Keratinocyte (primary cell): Measurements from ENCODE around the gene ZFYVE1.

ENCODE experiments used
- CTCF ChIP-seq, 3 experiments: IDR thresholded peaks in 1 of 3; conservative IDR thresholded peaks in 1 of 3; optimal IDR thresholded peaks in 1 of 3; 2 replicates in 2 of 3; 3 replicates in 1 of 3; pipeline versions ENCODE3 to v1.5.1; 2011; ENCODE audit warnings: low read length in 3 of 3, mild to moderate bottlenecking in 3 of 3, moderate library complexity in 2 of 3, control low read depth in 1 of 3, inconsistent platforms in 1 of 3; ENCODE audit not compliant: insufficient read depth in 2 of 3; ENCODE audit errors: extremely low read depth in 1 of 3
- EZH2 ChIP-seq: IDR thresholded peaks from one replicate; pipeline ENCODE4 v1.6.1; 2012; ENCODE audit warnings: inconsistent platforms, mild to moderate bottlenecking, low read length, moderate library complexity

- no peak for TF ChIP-seq CTCF (optimal IDR thresholded peaks at IDR 0.05 in 1 of 3, IDR thresholded peaks at IDR 0.05 in 1 of 3, conservative IDR thresholded peaks at IDR 0.05 in 1 of 3; ENCODE audit: extremely low read depth in 1 of 3, insufficient read depth in 2 of 3, low read length in 3 of 3)
- no peak for TF ChIP-seq EZH2
These were observed 28.3 kb upstream of the ZFYVE1 start for GRCh38 chr14:73055251-73055650.
